Prostate gland (tissue), 2 donors: ENCODE data around the gene DDOST.

Experiments
- POLR2A ChIP-seq: fragments of 450-650 bp; IDR thresholded peaks from one replicate; pipeline ENCODE4 v1.6.1; 2016; ENCODE audit warnings: antibody characterized with exemption, mild to moderate bottlenecking
- POLR2AphosphoS5 ChIP-seq: sonication (generic); formaldehyde crosslinking; IDR thresholded peaks from one replicate; pipeline ENCODE4 v1.6.1; 2017; ENCODE audit warnings: antibody characterized with exemption
- TF ChIP-seq, protein P1 (sequence below), 4 experiments: fragments of 200-600 bp in 2 of 4; fragments of 450-650 bp in 2 of 4; sonication (generic) in 2 of 4; IDR thresholded peaks; 1 replicate in 3 of 4; 2 replicates in 1 of 4; pipeline ENCODE4 v1.5.1; 2016 to 2019; ENCODE audit warnings: antibody characterized with exemption in 4 of 4, mild to moderate bottlenecking in 2 of 4, moderate library complexity in 2 of 4

DNA sequence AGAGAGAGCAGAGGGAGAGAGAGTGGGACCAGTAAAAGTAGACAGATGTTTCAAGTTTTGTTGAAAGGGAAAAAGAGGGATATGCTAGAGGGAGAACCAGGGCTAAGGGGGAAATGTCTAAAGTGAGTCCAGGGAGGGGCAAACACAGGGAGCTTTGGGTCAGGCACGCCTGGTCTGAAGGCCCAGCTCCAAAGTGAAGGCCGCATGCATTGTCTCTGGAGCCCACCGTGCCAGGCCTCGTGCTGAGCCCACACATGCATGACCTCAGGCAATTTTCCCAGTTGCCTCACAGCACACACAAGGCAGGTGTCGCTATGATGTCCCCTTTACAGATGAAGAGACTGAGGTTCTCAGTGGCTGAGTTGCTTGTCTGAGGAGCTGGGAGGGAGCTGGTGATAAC, 40.7 kb upstream of the DDOST start:
- TF ChIP-seq, protein P1, sequence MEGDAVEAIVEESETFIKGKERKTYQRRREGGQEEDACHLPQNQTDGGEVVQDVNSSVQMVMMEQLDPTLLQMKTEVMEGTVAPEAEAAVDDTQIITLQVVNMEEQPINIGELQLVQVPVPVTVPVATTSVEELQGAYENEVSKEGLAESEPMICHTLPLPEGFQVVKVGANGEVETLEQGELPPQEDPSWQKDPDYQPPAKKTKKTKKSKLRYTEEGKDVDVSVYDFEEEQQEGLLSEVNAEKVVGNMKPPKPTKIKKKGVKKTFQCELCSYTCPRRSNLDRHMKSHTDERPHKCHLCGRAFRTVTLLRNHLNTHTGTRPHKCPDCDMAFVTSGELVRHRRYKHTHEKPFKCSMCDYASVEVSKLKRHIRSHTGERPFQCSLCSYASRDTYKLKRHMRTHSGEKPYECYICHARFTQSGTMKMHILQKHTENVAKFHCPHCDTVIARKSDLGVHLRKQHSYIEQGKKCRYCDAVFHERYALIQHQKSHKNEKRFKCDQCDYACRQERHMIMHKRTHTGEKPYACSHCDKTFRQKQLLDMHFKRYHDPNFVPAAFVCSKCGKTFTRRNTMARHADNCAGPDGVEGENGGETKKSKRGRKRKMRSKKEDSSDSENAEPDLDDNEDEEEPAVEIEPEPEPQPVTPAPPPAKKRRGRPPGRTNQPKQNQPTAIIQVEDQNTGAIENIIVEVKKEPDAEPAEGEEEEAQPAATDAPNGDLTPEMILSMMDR (IDR thresholded peaks at IDR 0.05), result no peak
- TF ChIP-seq POLR2A (no peak), POLR2AphosphoS5 (no peak)
